OCI-LY1 (cell line): ENCODE results near the gene EIF2S1.

Experiments used
- CTCF ChIP-seq: fragments of 200-600 bp; sonication (generic), shearing (Covaris generic); IDR thresholded peaks from 2 replicates; pipeline ENCODE4 v1.5.1; 2017; ENCODE audit warnings: mild to moderate bottlenecking, antibody characterized with exemption, low read length, moderate library complexity, mixed read lengths
- EZH2 ChIP-seq: fragments of 200-600 bp; sonication (generic), shearing (Covaris generic); IDR thresholded peaks from 2 replicates; pipeline ENCODE4 v1.8.0; 2017; ENCODE audit warnings: borderline replicate concordance, mixed run types, mild to moderate bottlenecking, antibody characterized with exemption, low read length, moderate library complexity, mixed read lengths

- TF ChIP-seq EZH2 = no peak
- no peak for TF ChIP-seq CTCF
Observed at GRCh38 chr14:67332468-67332867, 27.7 kb upstream of the EIF2S1 start.
